H1 (cell line): ENCODE measurements around the gene SLMAP. TPM values are rescaled to one million over a fixed set of nuclear protein-coding genes. Genes with fewer than 3 reads are reported as not detected.

Source experiments
- BRCA1 ChIP-seq: IDR thresholded peaks from 2 replicates; pipeline ENCODE4 v1.6.1; 2012; ENCODE audit warnings: low read depth, low read length, improper control_type of control experiment
- CHD7 ChIP-seq: fragments of 300-600 bp; sonication (generic); IDR thresholded peaks from 2 replicates; pipeline ENCODE4 v1.7.1; 2012; ENCODE audit warnings: low read length, moderate library complexity, mild to moderate bottlenecking, inconsistent platforms; ENCODE audit not compliant: insufficient replicate concordance
- CTCF ChIP-seq, 3 experiments: IDR thresholded peaks; 1 replicate in 2 of 3; 2 replicates in 1 of 3; pipeline versions ENCODE4 v1.5.1 to v1.6.1; 2011; ENCODE audit warnings: low read length in 3 of 3, mild to moderate bottlenecking in 3 of 3, inconsistent platforms in 2 of 3, low read depth in 1 of 3, moderate library complexity in 1 of 3; ENCODE audit not compliant: insufficient read depth in 1 of 3; ENCODE audit errors: control extremely low read depth in 1 of 3
- NRF1 ChIP-seq: IDR thresholded peaks from 2 replicates; pipeline ENCODE4 v1.6.1; 2011; ENCODE audit warnings: mild to moderate bottlenecking, low read depth, low read length, improper control_type of control experiment
- RAD21 ChIP-seq, 2 experiments: IDR thresholded peaks in 1 of 2; conservative IDR thresholded peaks in 1 of 2; 2 replicates each; pipeline ENCODE4 v1.6.1; 2011; ENCODE audit warnings: low read depth in 2 of 2, low read length in 2 of 2, improper control_type of control experiment in 1 of 2, inconsistent platforms in 1 of 2, mild to moderate bottlenecking in 1 of 2, moderate library complexity in 1 of 2
- RXRA ChIP-seq: IDR thresholded peaks from 2 replicates; pipeline ENCODE4 v1.6.1; 2011; ENCODE audit warnings: low read depth, mild to moderate bottlenecking, low read length, moderate library complexity; ENCODE audit not compliant: insufficient read depth
- USF2 ChIP-seq: IDR thresholded peaks from 2 replicates; pipeline ENCODE4 v1.6.1; 2011; ENCODE audit warnings: low read length, improper control_type of control experiment
- polyA plus RNA-seq, 7 experiments: library from polyadenylated mRNA; depleted of rRNA in 3 of 7; stranded (reverse) in 5 of 7; unstranded in 2 of 7; fragments of >200 nt in 5 of 7; fragments of 200-250 nt in 2 of 7; gene quantifications; 1 replicate in 5 of 7; 2 replicates in 1 of 7; 4 replicates in 1 of 7; pipeline versions ENCODE4 v1.2.1 to v1.2.3, GENCODE V29; 2011 to 2013; ENCODE audit warnings: missing spikeins in 2 of 7, mixed read lengths in 2 of 7
- total RNA-seq: library from RNA; stranded (reverse); fragmentation: NEBNext Ultra II Directional; extraction: Animal tissue kit (Norgen Biotek cat#: 25700); gene quantifications from 2 replicates; pipeline ENCODE4 v1.2.1, GENCODE V29; 2021

Gene SLMAP
- total and polyA plus RNA-seq, 2 of the 8 experiments (the other 6 are each of a cell fraction or from before 2014, with no cell fraction given) = 13.6 to 70.4 TPM

- TF ChIP-seq RAD21 (IDR thresholded peaks at IDR 0.05 in 1 of 2, conservative IDR thresholded peaks at IDR 0.05 in 1 of 2; ENCODE audit: low read depth in 2 of 2, low read length in 2 of 2) (no peak), CTCF (IDR thresholded peaks at IDR 0.05; ENCODE audit: control extremely low read depth in 1 of 3, insufficient read depth in 1 of 3, low read depth in 1 of 3, low read length in 3 of 3) (no peak), BRCA1 (no peak), RXRA (no peak), CHD7 (no peak), NRF1 (no peak), USF2 (no peak)
Measured at GRCh38 chr3:57896691-57897090, 140.6 kb downstream of the SLMAP start (continued).
